ENCODE results near the gene RNF181.

Gene RNF181

GRCh38 chr2:85596026-85596333 lies 435 bp downstream of the RNF181 start:
- TF ChIP-seq, protein P1, sequence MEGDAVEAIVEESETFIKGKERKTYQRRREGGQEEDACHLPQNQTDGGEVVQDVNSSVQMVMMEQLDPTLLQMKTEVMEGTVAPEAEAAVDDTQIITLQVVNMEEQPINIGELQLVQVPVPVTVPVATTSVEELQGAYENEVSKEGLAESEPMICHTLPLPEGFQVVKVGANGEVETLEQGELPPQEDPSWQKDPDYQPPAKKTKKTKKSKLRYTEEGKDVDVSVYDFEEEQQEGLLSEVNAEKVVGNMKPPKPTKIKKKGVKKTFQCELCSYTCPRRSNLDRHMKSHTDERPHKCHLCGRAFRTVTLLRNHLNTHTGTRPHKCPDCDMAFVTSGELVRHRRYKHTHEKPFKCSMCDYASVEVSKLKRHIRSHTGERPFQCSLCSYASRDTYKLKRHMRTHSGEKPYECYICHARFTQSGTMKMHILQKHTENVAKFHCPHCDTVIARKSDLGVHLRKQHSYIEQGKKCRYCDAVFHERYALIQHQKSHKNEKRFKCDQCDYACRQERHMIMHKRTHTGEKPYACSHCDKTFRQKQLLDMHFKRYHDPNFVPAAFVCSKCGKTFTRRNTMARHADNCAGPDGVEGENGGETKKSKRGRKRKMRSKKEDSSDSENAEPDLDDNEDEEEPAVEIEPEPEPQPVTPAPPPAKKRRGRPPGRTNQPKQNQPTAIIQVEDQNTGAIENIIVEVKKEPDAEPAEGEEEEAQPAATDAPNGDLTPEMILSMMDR (IDR thresholded peaks at IDR 0.05), result no peak
- Histone ChIP-seq H3K27ac (peak overlapping the region; percentile 71 to 96), H3K4me3 (peak overlapping the region; percentile 92)
- no peak for DNase-seq (ENCODE audit: low spot score)

DNA sequence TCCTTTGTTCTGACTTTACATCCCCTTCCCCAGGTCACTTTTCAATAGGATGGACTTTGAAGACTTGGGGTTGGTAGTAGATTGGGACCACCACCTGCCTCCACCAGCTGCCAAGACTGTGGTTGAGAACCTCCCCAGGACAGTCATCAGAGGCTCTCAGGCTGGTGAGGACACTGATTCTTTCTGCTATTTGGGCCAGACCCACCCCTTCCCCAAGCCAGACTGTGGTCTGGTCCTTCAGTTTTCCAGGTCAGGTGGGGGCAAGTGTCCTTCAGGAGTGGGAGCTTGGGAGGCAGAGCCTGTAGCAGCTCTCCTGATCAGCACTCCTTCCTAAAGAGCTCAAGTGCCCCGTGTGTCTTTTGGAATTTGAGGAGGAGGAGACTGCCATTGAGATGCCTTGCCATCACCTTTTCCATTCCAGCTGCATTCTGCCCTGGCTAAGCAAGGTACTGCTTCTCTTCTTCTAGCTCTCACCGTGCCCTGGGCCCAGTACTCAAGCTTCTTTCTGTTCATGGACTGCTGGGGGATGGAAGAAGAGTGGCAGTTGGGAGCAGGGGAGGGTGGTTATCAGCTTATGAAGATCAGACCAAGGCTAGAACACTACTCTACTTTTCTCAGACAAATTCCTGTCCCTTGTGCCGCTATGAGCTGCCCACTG lies 1.1 kb downstream of the RNF181 start:
- no peak for DNase-seq (ENCODE audit: low spot score)
- TF ChIP-seq, protein P1 (IDR thresholded peaks at IDR 0.05), result no peak
- peak overlapping the region; percentile 92 for H3K4me3 ChIP-seq
- H3K27ac ChIP-seq, result peak overlapping the region; percentile 71 to 96

GRCh38 chr2:85597241-85597640 lies 1.7 kb downstream of the RNF181 start:
- no peak for DNase-seq (ENCODE audit: low spot score)
- Histone ChIP-seq H3K27ac (peak overlapping the region in 1 of 2 donors; percentile 71), H3K4me3 (peak overlapping the region; percentile 92)
- TF ChIP-seq, protein P1 (IDR thresholded peaks at IDR 0.05), result no peak

DNA sequence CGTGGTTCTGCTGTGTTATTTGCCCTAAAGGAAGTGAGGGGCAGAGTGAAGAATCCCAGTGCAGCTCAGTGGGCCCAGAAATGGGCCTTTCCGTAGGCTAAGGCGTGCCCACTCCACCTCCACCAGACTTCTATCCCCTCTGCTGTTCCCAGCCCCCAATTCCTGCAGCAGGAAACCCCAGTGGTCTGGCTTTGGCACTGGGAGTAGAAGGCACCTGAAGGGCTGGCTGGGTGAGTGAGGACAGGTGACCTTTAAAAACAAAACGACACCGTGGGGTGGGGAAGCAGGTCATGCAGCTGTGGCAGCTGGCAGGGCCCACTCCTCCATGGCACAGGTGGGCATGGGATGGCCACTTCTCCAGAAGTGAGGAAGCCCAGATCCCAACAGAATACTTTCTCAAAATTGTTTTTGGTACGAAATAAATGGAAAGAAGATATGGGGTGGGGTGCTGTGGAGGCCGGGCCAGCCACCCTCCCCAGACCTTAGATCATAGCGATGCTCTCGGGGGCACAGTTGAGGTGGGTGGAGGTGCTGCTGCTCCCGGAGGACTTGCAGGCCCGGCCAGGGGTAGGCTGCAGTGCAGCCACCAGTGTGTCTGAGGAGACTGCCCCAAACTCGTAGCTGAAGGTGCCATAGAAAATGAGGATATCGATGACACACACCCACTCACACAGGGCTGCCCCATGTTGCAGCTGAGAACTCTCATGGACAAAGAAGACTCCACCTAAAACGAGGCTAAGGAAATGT lies 3.2 kb downstream of the RNF181 start:
- TF ChIP-seq, protein P1 (IDR thresholded peaks at IDR 0.05), result no peak
- no peak for DNase-seq (ENCODE audit: low spot score)
- Histone ChIP-seq H3K27ac (no peak overlapping the region), H3K4me3 (no peak overlapping the region)

DNA sequence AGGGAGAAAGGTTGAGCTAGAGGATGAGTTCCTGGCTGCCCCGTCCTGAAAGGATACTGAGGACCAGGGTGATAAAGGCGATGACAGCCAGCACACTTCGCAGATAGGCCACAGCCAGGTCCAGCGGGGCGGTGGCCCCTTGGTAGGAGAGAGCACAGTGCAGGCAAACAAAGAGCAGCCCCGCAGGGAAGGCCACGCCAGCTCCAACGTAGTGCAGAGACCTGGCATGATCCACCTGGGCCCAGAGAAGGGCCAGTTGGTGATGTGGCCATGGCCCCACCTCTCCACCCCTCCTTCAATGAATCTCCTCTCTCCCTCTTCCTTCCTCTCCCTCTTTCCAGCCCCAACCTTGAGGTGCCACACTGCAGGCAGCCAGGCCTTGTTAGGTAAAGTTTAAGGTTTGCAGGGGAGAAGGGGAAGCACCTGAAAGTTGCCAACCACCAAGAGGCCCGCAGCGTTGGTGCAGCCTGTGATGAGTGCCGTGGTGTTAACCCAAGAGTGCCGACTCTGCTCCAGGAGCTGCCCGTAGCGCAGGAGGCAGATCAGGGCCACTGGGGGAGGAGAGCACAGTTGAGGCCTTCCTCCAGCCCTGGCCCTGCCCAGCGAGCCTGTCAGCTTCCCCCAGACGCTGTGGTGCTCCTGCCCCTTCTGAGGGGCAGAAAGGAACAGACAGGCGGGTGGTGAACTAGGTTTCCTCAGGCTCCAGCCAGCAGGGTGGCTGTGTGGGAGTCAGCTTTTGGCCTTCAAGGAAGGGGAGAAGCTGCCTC lies 4.1 kb downstream of the RNF181 start:
- H3K27ac ChIP-seq, result peak overlapping the region in 1 of 2 donors; percentile 95
- TF ChIP-seq, protein P1 (IDR thresholded peaks at IDR 0.05), result no peak

GRCh38 chr2:85600235-85600575 lies 4.7 kb downstream of the RNF181 start:
- no peak overlapping the region for H3K4me3 ChIP-seq
- TF ChIP-seq, protein P1 (IDR thresholded peaks at IDR 0.05), result no peak
- no peak for DNase-seq (ENCODE audit: low spot score)
- H3K27ac ChIP-seq, result peak overlapping the region in 1 of 2 donors; percentile 95

More for the DNA sequence above, 4.1 kb downstream of the RNF181 start:
- no peak overlapping the region for H3K4me3 ChIP-seq
- no peak for DNase-seq (ENCODE audit: low spot score)
